Endodermal cell (in vitro differentiated cells): ENCODE measurements around the gene NCK2. TPM values are rescaled to one million over a fixed set of nuclear protein-coding genes. Genes with fewer than 3 reads are reported as not detected.
A peak's percentile ranks its signal among the peaks of the same experiment; 100 is the strongest.

Experiments used
- DNase-seq: peaks from one replicate; pipeline ENCODE4 v3.0.0-alpha.2; 2017
- H3K27ac ChIP-seq: 2 replicates; pipeline ENCODE4 v1.5.1; 2013; ENCODE audit warnings: mild to moderate bottlenecking, low read depth, low read length, moderate library complexity
- H3K27me3 ChIP-seq: 2 replicates; pipeline ENCODE4 v1.6.1; 2013; ENCODE audit warnings: mild to moderate bottlenecking, low read length, moderate library complexity; ENCODE audit not compliant: insufficient read depth, control insufficient read depth, poor library complexity, severe bottlenecking
- H3K36me3 ChIP-seq: 2 replicates; pipeline ENCODE4 v1.7.0; 2013; ENCODE audit warnings: mild to moderate bottlenecking, low read length, moderate library complexity; ENCODE audit not compliant: control insufficient read depth, insufficient read depth
- H3K4me1 ChIP-seq: one replicate; pipeline ENCODE4 v1.7.0; 2013; ENCODE audit warnings: low read length; ENCODE audit not compliant: control insufficient read depth, insufficient read depth
- H3K4me3 ChIP-seq: 2 replicates; pipeline ENCODE4 v1.5.1; 2013; ENCODE audit warnings: mild to moderate bottlenecking, low read length, moderate library complexity
- H3K9ac ChIP-seq: 2 replicates; pipeline ENCODE4 v1.6.1; 2013; ENCODE audit warnings: mild to moderate bottlenecking, low read length, moderate library complexity; ENCODE audit not compliant: poor library complexity, severe bottlenecking; ENCODE audit errors: extremely low read depth
- H3K9me3 ChIP-seq: 2 replicates; pipeline ENCODE4 v1.6.1; 2013; ENCODE audit warnings: mild to moderate bottlenecking, low read length, moderate library complexity; ENCODE audit not compliant: control insufficient read depth
- H3K27ac Mint-ChIP-seq: 2 replicates; pipeline ENCODE4 v1.8.0; 2020; ENCODE audit warnings: mixed read lengths
- H3K27me3 Mint-ChIP-seq: 2 replicates; pipeline ENCODE4 v1.8.0; 2021; ENCODE audit warnings: mild to moderate bottlenecking, mixed read lengths; ENCODE audit not compliant: insufficient read depth
- H3K36me3 Mint-ChIP-seq: 2 replicates; pipeline ENCODE4 v1.8.0; 2020; ENCODE audit warnings: low read depth, mixed read lengths
- H3K4me1 Mint-ChIP-seq: 2 replicates; pipeline ENCODE4 v1.8.0; 2020; ENCODE audit warnings: mixed read lengths
- H3K4me3 Mint-ChIP-seq: 2 replicates; pipeline ENCODE4 v1.8.0; 2020; ENCODE audit warnings: mild to moderate bottlenecking, moderate library complexity, mixed read lengths
- H3K9me3 Mint-ChIP-seq: 2 replicates; pipeline ENCODE4 v1.8.0; 2020; ENCODE audit warnings: mild to moderate bottlenecking, mixed read lengths
- CTCF ChIP-seq: fragments of 200-600 bp; sonication (generic); conservative IDR thresholded peaks from 2 replicates; pipeline ENCODE4 v1.5.0; 2021; ENCODE audit warnings: antibody characterized with exemption, mild to moderate bottlenecking
- WGBS, 2 experiments: methylation state at CpG; one replicate each; pipeline versions ENCODE4 v1.1.5 to v1.1.7; 2013; ENCODE audit warnings: missing lambda C conversion rate in 2 of 2, mixed read lengths in 1 of 2; ENCODE audit not compliant: insufficient coverage in 1 of 2, insufficient read length in 1 of 2; 5-methylcytosine and 5-hydroxymethylcytosine counted together
- total RNA-seq, 2 donors: library from RNA; stranded (reverse); fragmentation: NEBNext Ultra II Directional in 1 of 2; extraction: Animal tissue kit (Norgen Biotek cat#: 25700) in 1 of 2; gene quantifications; 2 replicates in 1 of 2; 3 replicates in 1 of 2; pipeline ENCODE4 v1.2.1, GENCODE V29; 2021

Gene NCK2
- total RNA-seq, 2 donors from 2014 or later, result 58.9 to 63.8 TPM

DNA sequence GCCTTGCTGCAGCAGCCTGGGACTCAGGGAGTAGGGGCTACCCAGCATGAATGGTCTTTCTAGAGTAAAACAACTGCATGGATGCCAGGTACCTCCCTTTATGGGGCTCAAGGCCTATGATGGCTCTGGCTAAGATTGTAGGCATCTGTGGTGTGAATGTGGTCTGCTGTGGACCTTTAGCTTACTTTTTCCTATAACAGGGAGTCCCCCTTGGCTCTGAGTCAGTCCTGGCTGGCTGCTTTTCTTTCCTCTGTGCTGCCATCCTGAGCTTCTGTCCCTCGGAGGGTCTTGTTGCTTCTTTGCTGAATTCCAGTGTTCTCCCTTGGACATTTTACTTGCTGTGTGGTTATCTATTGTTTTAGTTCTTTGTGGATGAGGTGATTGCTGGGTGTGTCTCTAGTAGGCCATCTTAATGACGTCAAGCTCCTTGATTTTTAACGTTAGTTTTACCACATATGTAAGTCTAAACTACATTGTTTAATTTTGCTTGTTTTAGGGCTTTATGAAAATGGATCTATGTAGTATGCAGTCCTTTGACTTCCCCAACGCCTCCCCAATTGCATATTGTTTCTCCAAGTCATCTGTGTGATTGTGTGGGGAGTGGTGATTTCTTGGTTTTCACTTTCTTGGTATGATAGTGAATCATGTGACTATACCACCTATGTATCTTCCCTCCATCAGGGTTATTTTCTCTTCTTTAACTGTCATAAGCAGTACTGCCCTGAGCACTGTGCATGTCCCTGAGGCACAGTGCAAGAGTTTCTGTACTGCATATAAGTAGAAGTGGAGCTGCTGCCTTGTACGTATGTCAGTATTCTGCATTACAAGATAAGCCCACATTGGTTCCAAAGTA, 92.4 kb downstream of the NCK2 start:
- Mint-ChIP-seq H3K4me1 (peaks cover 39% of the 10 kb centered on the region), H3K36me3 (peaks cover 14% of the 10 kb centered on the region), H3K4me3 (no peak overlapping the region), H3K27ac (no peak overlapping the region), H3K9me3 (peaks cover 37% of the 10 kb centered on the region), H3K27me3 (no peaks in the 10 kb centered on the region)
- no peak for TF ChIP-seq CTCF
- Histone ChIP-seq H3K4me1 (peaks cover 14% of the 10 kb centered on the region), H3K9me3 (peaks cover 43% of the 10 kb centered on the region), H3K27me3 (no peaks in the 10 kb centered on the region), H3K9ac (no peak overlapping the region), H3K4me3 (peak overlapping the region; percentile 42), H3K36me3 (peaks cover 7% of the 10 kb centered on the region), H3K27ac (no peak overlapping the region)
- DNase-seq, result no peak
- WGBS, 2 experiments, result 97 to 100% methylated on average over 2 to 5 of the region's 5 CpGs

DNA sequence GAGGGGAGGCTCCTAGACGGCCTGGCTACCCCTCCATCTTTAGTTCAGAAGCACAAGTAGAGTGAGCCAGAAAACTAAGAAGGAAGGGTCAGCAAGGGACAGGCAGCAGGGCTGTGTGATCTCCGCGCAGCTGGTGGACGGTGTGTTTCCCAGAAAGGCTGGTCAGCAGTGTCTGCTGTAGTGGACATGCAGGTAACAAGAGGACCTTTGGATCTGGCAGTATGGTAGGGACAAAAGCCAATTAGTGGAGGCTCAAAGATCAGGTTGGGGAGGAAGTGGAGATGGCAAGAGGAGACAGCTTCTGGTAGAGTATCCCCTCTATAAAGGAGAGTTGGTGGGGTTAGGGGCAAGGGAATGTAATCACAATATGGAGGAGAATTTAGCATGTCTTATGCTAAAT, 95.1 kb downstream of the NCK2 start:
- no peak for DNase-seq
- no peaks in the 10 kb centered on the region for H3K27me3 Mint-ChIP-seq
- H3K27ac ChIP-seq, result no peak overlapping the region
- H3K9me3 ChIP-seq, result peaks cover 26% of the 10 kb centered on the region
- no peak overlapping the region for H3K27ac Mint-ChIP-seq
- TF ChIP-seq CTCF, result no peak
- H3K4me1 Mint-ChIP-seq, result peaks cover 53% of the 10 kb centered on the region
- H3K4me3 Mint-ChIP-seq, result no peak overlapping the region
- H3K36me3 Mint-ChIP-seq, result peaks cover 3% of the 10 kb centered on the region
- H3K9me3 Mint-ChIP-seq, result peaks cover 14% of the 10 kb centered on the region
- H3K4me1 ChIP-seq, result peaks cover 23% of the 10 kb centered on the region
- no peaks in the 10 kb centered on the region for H3K27me3 ChIP-seq
- peaks cover 7% of the 10 kb centered on the region for H3K36me3 ChIP-seq
- H3K9ac ChIP-seq, result no peak overlapping the region
- WGBS, 2 experiments, result 77 to 100% methylated on average over 1 to 4 of the region's 4 CpGs
- no peak overlapping the region for H3K4me3 ChIP-seq

DNA sequence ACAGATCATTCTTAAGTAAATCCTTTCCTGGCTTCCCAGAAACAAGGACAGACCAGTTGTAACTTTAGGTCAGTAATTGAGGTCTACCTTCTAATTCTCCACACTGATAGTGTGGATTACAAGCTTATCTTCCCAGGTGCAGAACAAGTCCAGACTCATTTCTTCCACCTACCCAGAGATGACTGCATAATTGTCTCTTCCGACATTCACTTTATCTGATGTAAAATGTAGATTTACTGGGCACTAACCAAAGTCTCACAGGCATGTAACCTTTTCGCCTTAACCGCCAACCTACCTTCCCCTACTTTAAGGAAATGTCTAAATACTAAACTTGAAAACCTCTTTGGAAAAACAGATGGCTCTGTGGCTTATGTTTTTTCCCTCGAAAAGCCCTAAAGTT, 96.2 kb downstream of the NCK2 start:
- Histone ChIP-seq H3K27me3 (no peaks in the 10 kb centered on the region), H3K27ac (no peak overlapping the region), H3K9me3 (peaks cover 16% of the 10 kb centered on the region), H3K9ac (no peak overlapping the region), H3K4me1 (peaks cover 23% of the 10 kb centered on the region), H3K36me3 (peaks cover 3% of the 10 kb centered on the region), H3K4me3 (peak overlapping the region; percentile 25)
- no peak for DNase-seq
- no peak overlapping the region for H3K4me3 Mint-ChIP-seq
- H3K27ac Mint-ChIP-seq, result no peak overlapping the region
- peaks cover 53% of the 10 kb centered on the region for H3K4me1 Mint-ChIP-seq
- 89 to 100% methylated on average over 3 to 4 of the region's 4 CpGs for WGBS, 2 experiments
- H3K9me3 Mint-ChIP-seq, result peaks cover 6% of the 10 kb centered on the region
- H3K27me3 Mint-ChIP-seq, result no peaks in the 10 kb centered on the region
- TF ChIP-seq CTCF, result no peak
- no peaks in the 10 kb centered on the region for H3K36me3 Mint-ChIP-seq
